Smooth muscle cell (in vitro differentiated cells): ENCODE data around the gene HSD3B7. TPM values are rescaled to one million over a fixed set of nuclear protein-coding genes. Genes with fewer than 3 reads are reported as not detected.
A peak's percentile ranks its signal among the peaks of the same experiment; 100 is the strongest.

ENCODE experiments used
- DNase-seq: peaks from one replicate; lab custom pipeline; 2025; ENCODE audit not compliant: unreplicated experiment; lab: John Stamatoyannopoulos, UW
- H2AFZ ChIP-seq: fragments of 200-600 bp; sonication (generic); 2 replicates; pipeline ENCODE4 v1.6.0; 2016; ENCODE audit warnings: antibody characterized with exemption, low read depth, mild to moderate bottlenecking
- H3F3A ChIP-seq: fragments of 200-600 bp; sonication (generic); 2 replicates; pipeline ENCODE4 v1.6.0; 2017; ENCODE audit warnings: antibody characterized with exemption, low read depth
- H3K27ac ChIP-seq: fragments of 200-600 bp; sonication (generic); 2 replicates; pipeline ENCODE4 v1.5.1; 2016; ENCODE audit warnings: low read depth, mild to moderate bottlenecking
- H3K27me3 ChIP-seq: fragments of 200-600 bp; sonication (generic); 2 replicates; pipeline ENCODE4 v1.6.1; 2016; ENCODE audit warnings: low read depth, mild to moderate bottlenecking
- H3K36me3 ChIP-seq: fragments of 200-600 bp; sonication (generic); 2 replicates; pipeline ENCODE4 v1.5.1; 2016; ENCODE audit warnings: low read depth
- H3K4me1 ChIP-seq: fragments of 200-600 bp; sonication (generic); 2 replicates; pipeline ENCODE4 v1.5.1; 2016; ENCODE audit warnings: low read depth
- H3K4me2 ChIP-seq: fragments of 200-600 bp; sonication (generic); 2 replicates; pipeline ENCODE4 v1.6.0; 2016; ENCODE audit warnings: mild to moderate bottlenecking
- H3K4me3 ChIP-seq: fragments of 200-600 bp; sonication (generic); 2 replicates; pipeline ENCODE4 v1.5.1; 2016; ENCODE audit warnings: mild to moderate bottlenecking
- H3K79me2 ChIP-seq: fragments of 200-600 bp; sonication (generic); 2 replicates; pipeline ENCODE4 v1.6.0; 2016; ENCODE audit warnings: low read depth, mild to moderate bottlenecking
- H3K9ac ChIP-seq: fragments of 200-600 bp; sonication (generic); 2 replicates; pipeline ENCODE4 v1.6.0; 2016; ENCODE audit warnings: low read depth
- H3K9me3 ChIP-seq: fragments of 200-600 bp; sonication (generic); replicated peaks from 2 replicates; pipeline ENCODE4 v1.5.1; 2016; ENCODE audit warnings: low read depth
- H4K20me1 ChIP-seq: fragments of 200-600 bp; sonication (generic); 2 replicates; pipeline ENCODE4 v1.6.0; 2016; ENCODE audit warnings: low read depth
- CTCF ChIP-seq: fragments of 200-600 bp; sonication (generic); IDR thresholded peaks from 2 replicates; pipeline ENCODE4 v1.5.1; 2017; ENCODE audit warnings: borderline replicate concordance, mild to moderate bottlenecking, antibody characterized with exemption; ENCODE audit not compliant: insufficient read depth, poor library complexity, severe bottlenecking
- WGBS: methylation state at CpG from one replicate; pipeline ENCODE4 v1.1.7; 2016; ENCODE audit warnings: low lambda C conversion rate; 5-methylcytosine and 5-hydroxymethylcytosine counted together
- polyA plus RNA-seq: library from polyadenylated mRNA; unstranded; fragments of >200 nt; fragmentation: Nextera tagmentation; extraction: Ambion mirVana; gene quantifications from 2 replicates; pipeline ENCODE4 v1.2.1, GENCODE V29; 2016
- total RNA-seq: library from RNA; depleted of rRNA; stranded (reverse); fragments of >200 nt; gene quantifications from 2 replicates; pipeline ENCODE4 v1.2.3, GENCODE V29; 2014

HSD3B7 gene
- total and polyA plus RNA-seq, 2 experiments from 2014 or later = 10.8 to 15.5 TPM

- DNase-seq = no peak
These were observed 42.6 kb upstream of the HSD3B7 start for GRCh38 chr16:30942426-30942806.

GRCh38 chr16:30944352-30944751 lies 40.7 kb upstream of the HSD3B7 start:
- no peaks in the 10 kb centered on the region for H3K27me3 ChIP-seq
- H3K36me3 ChIP-seq = no peaks in the 10 kb centered on the region
- H3K79me2 ChIP-seq = peaks cover 3% of the 10 kb centered on the region
- no peak overlapping the region for H2AFZ ChIP-seq
- DNase-seq = no peak
- peaks cover 4% of the 10 kb centered on the region for H3F3A ChIP-seq
- TF ChIP-seq CTCF = no peak
- H3K27ac ChIP-seq = no peak overlapping the region
- no peaks in the 10 kb centered on the region for H3K9me3 ChIP-seq
- no peaks in the 10 kb centered on the region for H4K20me1 ChIP-seq
- H3K4me1 ChIP-seq = no peaks in the 10 kb centered on the region
- H3K9ac ChIP-seq = no peak overlapping the region
- H3K4me2 ChIP-seq = no peak overlapping the region
- no peak overlapping the region for H3K4me3 ChIP-seq

More at GRCh38 chr16:30942426-30942806, 42.6 kb upstream of the HSD3B7 start:
- no peaks in the 10 kb centered on the region for H4K20me1 ChIP-seq
- no peak overlapping the region for H3K4me2 ChIP-seq
- WGBS = 90% methylated on average over 4 of the region's 4 CpGs
- H3K79me2 ChIP-seq = peaks cover 3% of the 10 kb centered on the region
- H3K4me3 ChIP-seq = no peak overlapping the region
- H3K9me3 ChIP-seq = no peaks in the 10 kb centered on the region
- H2AFZ ChIP-seq = no peak overlapping the region
- H3F3A ChIP-seq = peaks cover 4% of the 10 kb centered on the region
- H3K27me3 ChIP-seq = no peaks in the 10 kb centered on the region
- no peak overlapping the region for H3K9ac ChIP-seq
- H3K36me3 ChIP-seq = no peaks in the 10 kb centered on the region
- no peak for TF ChIP-seq CTCF
- H3K4me1 ChIP-seq = no peaks in the 10 kb centered on the region
- H3K27ac ChIP-seq = no peak overlapping the region

- Histone ChIP-seq H3K4me3 (no peak overlapping the region), H3K4me1 (peaks cover 9% of the 10 kb centered on the region), H4K20me1 (peaks cover 12% of the 10 kb centered on the region), H3K4me2 (no peak overlapping the region), H3K27me3 (no peaks in the 10 kb centered on the region), H3K27ac (peak overlapping the region; percentile 99), H3K36me3 (no peaks in the 10 kb centered on the region), H3K9ac (no peak overlapping the region), H2AFZ (no peak overlapping the region), H3F3A (peaks cover 3% of the 10 kb centered on the region), H3K79me2 (peaks cover 3% of the 10 kb centered on the region), H3K9me3 (no peaks in the 10 kb centered on the region)
- 94% methylated on average over 35 of the region's 38 CpGs for WGBS
- TF ChIP-seq CTCF = no peak
- no peak for DNase-seq
These were observed 38.1 kb upstream of the HSD3B7 start for GRCh38 chr16:30946671-30947540.

GRCh38 chr16:30947541-30947858 lies 37.5 kb upstream of the HSD3B7 start:
- Histone ChIP-seq H3K27ac (peak overlapping the region; percentile 99), H3K9me3 (no peaks in the 10 kb centered on the region), H3K79me2 (peaks cover 3% of the 10 kb centered on the region)

More at GRCh38 chr16:30947541-30947858, 37.5 kb upstream of the HSD3B7 start:
- Histone ChIP-seq H3F3A (peaks cover 3% of the 10 kb centered on the region), H4K20me1 (peaks cover 12% of the 10 kb centered on the region), H3K4me2 (no peak overlapping the region), H2AFZ (no peak overlapping the region), H3K4me1 (peaks cover 9% of the 10 kb centered on the region), H3K9ac (peak overlapping the region; percentile 91), H3K4me3 (peak overlapping the region; percentile 97), H3K36me3 (no peaks in the 10 kb centered on the region), H3K27me3 (no peaks in the 10 kb centered on the region)
- WGBS = 80% methylated on average over 2 of the region's 3 CpGs
- DNase-seq = no peak
- TF ChIP-seq CTCF = no peak
